GM18951 (cell line): ENCODE results near the gene SCG2.

ENCODE experiments used
- POLR2A ChIP-seq: IDR thresholded peaks from 4 replicates; pipeline ENCODE4 v1.6.1; 2011; ENCODE audit warnings: mild to moderate bottlenecking; ENCODE audit not compliant: insufficient read length, insufficient read depth; ENCODE audit errors: extremely low read depth
- in situ Hi-C: fragments of 300-500 bp; cut with MboI; formaldehyde crosslinking; loops from one replicate; pipeline ENCODE4 v1.12.0; 2022; ENCODE audit warnings: low sequenced_read_pairs, mixed read lengths, inconsistent platforms; ENCODE audit not compliant: unreplicated experiment

The SCG2 gene, protein sequence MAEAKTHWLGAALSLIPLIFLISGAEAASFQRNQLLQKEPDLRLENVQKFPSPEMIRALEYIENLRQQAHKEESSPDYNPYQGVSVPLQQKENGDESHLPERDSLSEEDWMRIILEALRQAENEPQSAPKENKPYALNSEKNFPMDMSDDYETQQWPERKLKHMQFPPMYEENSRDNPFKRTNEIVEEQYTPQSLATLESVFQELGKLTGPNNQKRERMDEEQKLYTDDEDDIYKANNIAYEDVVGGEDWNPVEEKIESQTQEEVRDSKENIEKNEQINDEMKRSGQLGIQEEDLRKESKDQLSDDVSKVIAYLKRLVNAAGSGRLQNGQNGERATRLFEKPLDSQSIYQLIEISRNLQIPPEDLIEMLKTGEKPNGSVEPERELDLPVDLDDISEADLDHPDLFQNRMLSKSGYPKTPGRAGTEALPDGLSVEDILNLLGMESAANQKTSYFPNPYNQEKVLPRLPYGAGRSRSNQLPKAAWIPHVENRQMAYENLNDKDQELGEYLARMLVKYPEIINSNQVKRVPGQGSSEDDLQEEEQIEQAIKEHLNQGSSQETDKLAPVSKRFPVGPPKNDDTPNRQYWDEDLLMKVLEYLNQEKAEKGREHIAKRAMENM

GRCh38 chr2:223601932-223602666, at the start of gene SCG2:
Gene SCG2 (minus strand): TSS chr2:223602361. CDS start chr2:223599282, 3,079 bp downstream.
- in situ Hi-C loops = no loop called here
- no peak for TF ChIP-seq POLR2A

DNA sequence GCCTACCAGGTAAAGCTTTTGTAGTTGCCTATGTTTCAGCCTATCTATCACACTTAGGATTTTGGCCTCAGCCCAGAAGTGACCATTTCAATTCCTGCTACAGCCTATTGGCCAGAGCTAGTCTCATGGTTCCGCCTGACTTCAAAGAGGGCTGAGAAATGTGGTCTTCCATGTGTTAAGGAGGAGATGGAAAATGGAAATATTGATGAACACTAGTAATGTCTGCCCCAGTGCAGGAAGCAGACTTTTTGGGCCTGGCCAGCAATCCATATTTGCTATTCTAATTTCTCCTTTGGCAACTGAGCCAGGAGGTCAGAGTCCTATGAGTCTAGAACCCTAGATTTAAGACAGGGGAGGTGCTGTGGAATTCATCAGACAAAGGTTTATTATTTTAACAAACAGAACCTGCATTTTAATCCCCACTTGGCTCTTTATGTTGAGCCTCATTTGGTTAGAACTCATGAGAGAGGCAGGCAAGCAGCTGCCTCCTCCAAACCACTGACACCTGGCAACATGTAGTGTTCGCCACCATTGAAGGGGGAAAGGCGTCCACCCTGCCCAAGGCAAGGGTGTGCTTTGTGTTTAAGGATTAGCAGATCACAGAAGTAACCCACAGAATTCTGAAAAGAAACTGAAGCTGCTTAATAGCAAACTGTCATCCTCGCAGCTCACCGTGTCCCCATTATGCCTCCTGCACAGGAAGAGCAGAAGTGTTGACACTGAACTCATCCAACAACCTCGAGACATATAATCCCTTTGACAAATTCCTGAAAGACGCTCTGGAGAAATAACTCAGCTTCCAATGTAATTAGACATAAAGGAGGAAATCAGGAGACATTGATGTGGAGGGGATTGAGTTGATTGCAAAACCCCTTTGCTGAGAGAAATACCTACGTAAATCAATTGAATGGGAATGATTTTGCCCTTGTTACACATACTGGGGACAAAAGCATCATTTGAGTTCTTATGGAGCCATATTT, 47.7 kb upstream of the SCG2 start:
- in situ Hi-C loops = no loop called here
- TF ChIP-seq POLR2A = no peak

DNA sequence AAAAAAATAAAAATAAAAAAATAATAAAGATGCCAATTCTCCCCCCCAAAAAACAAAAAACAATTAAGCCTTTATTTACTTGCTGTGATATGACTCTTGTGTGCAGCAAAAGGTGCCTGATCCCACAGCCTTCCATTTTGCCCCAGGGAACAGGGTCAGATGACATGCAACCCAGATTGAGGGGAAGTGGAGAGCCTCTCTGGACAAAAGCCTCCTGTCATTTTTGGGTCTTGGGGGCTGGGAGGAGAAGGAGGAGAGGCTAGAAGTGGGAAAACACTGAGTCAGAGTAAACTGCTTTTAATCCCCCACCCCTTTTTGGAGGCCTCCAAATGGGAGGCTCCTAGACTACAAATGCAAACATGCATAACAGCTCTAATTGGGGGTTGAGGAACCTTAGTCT, 46.6 kb upstream of the SCG2 start:
- TF ChIP-seq POLR2A = no peak
- in situ Hi-C loops = no loop called here

DNA sequence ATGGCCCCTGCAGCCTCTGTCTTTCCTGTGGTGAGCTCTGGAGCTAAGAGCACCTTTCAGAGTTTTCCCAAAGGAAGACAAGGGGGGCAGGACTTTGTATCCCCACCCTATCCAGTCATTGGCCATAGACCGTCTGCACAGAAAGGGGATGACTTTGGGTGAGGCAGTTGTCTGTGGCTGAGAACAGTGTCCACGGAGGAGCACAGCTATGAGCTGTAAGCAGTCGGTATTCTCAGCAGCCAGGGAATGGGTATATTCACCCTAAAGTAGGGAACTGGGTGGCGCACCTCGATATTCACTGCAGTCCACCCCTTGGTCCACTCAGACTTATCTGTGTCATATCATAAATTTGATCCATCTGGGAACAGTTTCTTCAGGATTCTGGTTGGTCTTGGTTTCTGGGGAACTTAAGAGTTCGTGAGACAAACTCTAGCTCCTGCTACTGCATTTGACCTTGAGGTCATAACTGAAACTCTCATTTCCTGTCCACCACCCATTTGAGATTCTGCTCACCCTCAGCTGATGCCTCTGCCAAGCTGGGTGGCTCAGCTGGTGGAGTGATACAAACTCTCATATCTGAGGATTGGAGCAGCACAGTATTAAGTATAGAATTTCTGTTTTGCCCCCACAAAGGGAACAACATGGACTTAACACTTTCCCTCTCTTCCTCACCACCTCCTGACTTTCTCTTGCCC, 45.2 kb upstream of the SCG2 start:
- no peak for TF ChIP-seq POLR2A
- in situ Hi-C loops = no loop called here

DNA sequence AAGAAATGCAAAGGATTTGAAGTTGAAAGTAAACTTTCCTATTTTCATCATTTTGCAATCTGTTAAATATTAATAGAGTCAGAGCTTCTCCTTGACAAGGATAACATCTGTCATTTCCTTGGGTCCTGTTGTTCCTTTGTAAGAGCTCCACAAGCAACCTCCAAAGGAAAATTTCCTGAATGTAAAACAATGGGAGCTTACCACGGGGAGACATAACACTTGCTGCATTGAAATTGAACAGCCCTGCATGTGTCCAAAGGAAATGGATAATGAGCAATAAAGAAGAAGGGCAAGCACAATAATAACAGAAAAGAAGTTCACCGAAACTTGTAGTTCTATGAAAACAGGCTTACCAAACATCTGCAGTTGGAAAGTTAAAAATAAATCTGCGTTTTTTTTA, 42.0 kb upstream of the SCG2 start:
- in situ Hi-C loops = no loop called here
- no peak for TF ChIP-seq POLR2A

DNA sequence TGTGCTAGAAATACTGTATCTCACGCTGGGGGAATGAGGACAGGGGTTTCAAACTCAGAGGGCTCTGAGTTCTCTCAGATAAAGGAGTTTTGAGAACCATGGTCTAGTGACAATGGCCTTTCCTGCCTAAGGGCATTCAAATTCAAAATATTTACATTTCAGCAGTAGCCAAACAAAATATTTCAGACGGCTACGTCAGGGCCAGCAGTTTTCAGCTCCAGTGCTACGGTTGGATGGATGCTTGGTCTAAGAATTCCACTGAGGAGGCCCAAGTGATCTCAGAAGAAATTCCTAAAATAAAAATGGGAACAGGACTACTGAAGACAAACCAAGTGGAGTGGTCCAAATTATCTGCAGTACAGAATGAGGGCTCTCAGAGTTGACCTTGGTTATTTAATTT, 41.1 kb upstream of the SCG2 start:
- in situ Hi-C loops = no loop called here
- no peak for TF ChIP-seq POLR2A

GRCh38 chr2:223642506-223642905, 40.3 kb upstream of the SCG2 start:
- in situ Hi-C loops = no loop called here
- no peak for TF ChIP-seq POLR2A

DNA sequence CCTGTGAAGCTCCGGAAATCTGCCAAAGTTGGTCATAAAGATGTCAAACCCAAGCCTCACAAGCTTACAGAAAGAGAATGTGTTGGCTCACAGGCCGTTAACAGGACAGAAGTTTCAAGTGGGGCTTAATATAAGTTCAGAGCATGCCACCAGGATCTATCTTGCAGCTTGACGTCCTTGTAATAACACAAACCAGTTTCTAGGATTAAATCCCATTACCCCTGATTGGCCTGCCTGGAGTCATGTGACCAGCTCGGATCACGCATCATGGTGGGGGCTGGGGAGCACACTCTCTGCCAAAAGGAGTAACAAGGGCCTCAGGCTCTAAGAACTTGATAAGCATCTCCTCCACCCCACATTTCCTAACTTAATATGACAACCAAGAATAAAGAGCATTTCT, 38.9 kb upstream of the SCG2 start:
- in situ Hi-C loops = no loop called here
- TF ChIP-seq POLR2A = no peak

DNA sequence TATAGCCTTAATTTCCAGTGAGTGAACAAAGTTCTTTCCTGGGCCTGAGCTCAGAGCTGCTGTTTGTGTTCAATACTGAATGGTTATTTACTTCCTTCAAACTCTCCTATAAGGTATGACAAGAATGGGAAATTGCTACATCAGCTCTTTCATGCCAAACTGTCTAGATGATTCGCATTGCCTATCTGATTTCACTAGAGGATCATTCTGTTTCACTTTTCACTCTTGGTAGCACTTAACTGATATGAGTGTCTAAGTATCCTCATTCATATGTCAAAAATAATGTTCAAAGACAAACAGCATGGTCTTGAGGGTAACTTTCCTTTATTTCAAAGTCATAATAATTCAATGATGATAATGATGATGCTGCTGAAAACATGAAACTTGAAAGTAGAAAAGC, 32.9 kb upstream of the SCG2 start:
- TF ChIP-seq POLR2A = no peak

GRCh38 chr2:223634238-223634637, 32.1 kb upstream of the SCG2 start:
- in situ Hi-C loops = no loop called here
- TF ChIP-seq POLR2A = no peak

More for the DNA sequence above, 32.9 kb upstream of the SCG2 start:
- in situ Hi-C loops = no loop called here

DNA sequence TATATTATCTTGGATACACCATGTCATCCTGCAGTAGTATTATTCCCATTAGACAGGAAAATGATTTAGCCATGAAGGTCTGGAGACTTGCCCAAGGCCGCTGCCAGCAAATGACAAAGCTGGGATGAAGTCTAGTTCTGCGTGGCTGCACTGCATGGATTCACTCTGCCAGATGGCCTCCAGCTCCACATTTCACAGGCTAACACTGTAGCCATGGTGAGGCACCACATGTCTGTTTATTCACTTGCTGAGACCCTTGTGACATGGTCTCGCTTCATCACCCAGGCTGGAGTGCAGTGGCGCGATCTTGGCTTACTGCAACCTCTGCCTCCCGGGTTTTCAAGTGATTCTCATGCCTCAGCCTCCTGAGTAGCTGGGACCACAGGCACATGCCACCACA, 31.5 kb upstream of the SCG2 start:
- in situ Hi-C loops = no loop called here
- TF ChIP-seq POLR2A = no peak

- TF ChIP-seq POLR2A = no peak
- in situ Hi-C loops = no loop called here
These were observed 30.7 kb upstream of the SCG2 start for GRCh38 chr2:223632826-223633225.

- in situ Hi-C loops = no loop called here
- TF ChIP-seq POLR2A = no peak
These were observed 24.6 kb upstream of the SCG2 start for GRCh38 chr2:223626716-223627115.
